HG02852 (cell line): Measurements from ENCODE around the gene PAQR4.
A peak's percentile ranks its signal among the peaks of the same experiment; 100 is the strongest.

ENCODE experiments used
- ATAC-seq: cut with Tn5 transposase; IDR thresholded peaks from one replicate; pipeline ENCODE4 v1.9.1; 2021; ENCODE audit warnings: mild to moderate bottlenecking, moderate library complexity; ENCODE audit not compliant: unreplicated experiment

PAQR4 gene

GRCh38 chr16:2979669-2980226 lies 10.6 kb downstream of the PAQR4 start:
- no peak for ATAC-seq

DNA sequence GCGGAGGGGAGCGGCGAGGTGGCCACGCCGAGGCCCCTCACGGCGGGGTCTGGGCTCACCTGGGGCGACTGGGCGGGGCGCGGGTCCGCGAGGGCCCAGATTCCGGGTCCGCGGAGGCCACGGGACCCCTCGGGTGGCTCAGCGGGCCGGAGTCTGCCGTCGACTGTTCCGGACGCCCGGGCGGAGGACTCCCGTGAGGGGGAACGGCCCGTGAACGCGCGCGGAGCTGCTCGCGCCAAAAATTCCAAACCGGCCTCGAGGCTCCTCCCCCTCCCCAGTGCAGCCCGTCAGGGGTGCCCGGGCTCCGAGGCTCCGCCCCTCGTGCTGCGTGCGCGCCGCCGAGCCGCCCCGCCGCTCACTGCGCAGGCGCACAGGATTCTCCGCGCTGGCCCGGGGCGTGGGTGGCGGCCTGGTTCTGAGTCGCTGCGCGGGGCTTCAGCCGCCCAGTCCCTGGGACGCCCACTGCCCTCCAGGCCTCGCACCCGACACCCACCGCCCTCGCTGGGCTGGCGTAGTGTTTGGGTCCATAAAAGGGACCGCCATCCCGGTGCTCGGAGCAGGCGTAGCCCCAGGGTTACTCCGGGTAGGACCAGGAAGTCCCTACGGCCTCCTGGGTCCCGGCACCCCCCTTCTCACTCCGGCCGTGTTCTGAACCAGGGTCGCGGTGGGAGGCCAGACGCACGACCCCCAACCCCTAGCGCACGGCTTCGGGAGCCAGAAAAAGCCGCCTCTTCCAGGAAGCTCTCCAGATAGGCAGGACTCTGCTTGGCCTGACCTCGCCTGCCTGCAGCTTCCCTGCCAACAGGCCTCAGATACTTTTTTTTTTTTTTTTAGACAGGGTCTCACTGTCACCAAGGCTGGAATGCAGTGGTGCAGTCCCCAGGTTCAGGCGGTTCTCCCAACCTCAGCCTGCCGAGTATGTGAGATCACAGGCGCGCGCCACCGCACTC lies 11.4 kb downstream of the PAQR4 start, which contains the start of gene PKMYT1:
Gene PKMYT1 (minus strand): TSS at position 220 of the 950 bp plus-strand sequence. CDS start 789 bp downstream, outside the sequence.
- ATAC-seq: peak; percentile 66

DNA sequence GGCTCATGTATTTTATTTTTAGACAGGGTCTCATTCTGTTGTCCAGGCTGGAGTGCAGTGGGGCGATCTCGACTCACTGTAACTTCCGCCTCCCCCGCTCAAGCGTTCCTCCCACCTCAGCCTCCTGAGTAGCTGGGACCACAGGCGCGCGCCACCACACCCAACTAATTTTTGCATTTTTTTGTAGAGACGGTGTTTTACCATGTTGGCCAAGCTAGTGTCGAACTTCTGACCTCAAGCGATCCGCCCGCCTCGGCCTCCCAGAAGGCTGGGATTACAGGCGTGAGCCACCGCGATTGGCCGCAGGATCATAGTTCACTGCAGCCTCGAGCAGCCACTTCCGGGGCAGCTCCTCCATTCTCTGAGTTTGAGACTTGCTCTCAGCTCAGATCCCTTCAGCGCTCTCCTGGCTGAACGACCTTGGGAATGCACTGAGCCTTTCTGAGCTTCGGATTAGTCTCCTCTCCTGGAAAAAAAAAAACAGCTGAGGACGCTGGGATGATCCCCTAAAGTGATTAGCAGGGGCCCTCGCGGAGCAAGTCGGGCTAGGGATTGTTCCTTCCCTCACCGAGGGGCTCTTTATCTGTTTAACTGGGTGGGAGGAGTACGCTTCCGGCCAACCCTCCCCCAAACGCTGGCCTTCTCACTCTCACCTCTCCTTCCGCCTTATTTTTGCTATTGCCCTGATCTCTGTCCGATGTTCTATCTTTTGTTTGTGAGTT lies 12.2 kb downstream of the PAQR4 start:
- no peak for ATAC-seq

- ATAC-seq: no peak
Observed at GRCh38 chr16:2981899-2982250, 12.7 kb downstream of the PAQR4 start.

- ATAC-seq: no peak
Observed at GRCh38 chr16:2982402-2982801, 13.3 kb downstream of the PAQR4 start.

- no peak for ATAC-seq
Observed at GRCh38 chr16:2983706-2984136, 14.6 kb downstream of the PAQR4 start.

GRCh38 chr16:2985462-2985861 lies 16.3 kb downstream of the PAQR4 start:
- no peak for ATAC-seq

DNA sequence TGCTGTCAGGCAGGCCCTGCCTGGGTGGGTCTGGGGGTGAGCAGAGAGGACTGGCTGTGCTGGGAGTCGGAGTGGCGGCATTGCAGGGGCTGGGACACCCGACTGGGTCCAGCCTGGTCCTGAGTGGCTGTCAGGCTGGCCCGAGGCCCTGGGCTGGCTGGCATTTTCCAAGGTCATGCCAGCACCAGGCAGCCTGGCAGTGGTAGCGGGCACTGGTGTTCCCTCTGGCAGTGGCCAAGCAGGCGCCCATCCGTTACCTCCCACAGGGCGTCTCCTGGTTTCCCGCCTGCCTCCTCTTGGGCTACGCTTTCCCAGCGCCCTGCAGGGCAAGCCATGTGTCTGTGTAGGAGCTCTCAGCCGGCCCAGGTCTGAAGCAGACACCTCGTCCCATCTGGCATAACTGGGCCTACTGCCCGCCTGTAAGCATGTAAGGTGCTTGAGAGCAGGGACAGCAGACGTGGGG lies 16.8 kb downstream of the PAQR4 start:
- no peak for ATAC-seq

DNA sequence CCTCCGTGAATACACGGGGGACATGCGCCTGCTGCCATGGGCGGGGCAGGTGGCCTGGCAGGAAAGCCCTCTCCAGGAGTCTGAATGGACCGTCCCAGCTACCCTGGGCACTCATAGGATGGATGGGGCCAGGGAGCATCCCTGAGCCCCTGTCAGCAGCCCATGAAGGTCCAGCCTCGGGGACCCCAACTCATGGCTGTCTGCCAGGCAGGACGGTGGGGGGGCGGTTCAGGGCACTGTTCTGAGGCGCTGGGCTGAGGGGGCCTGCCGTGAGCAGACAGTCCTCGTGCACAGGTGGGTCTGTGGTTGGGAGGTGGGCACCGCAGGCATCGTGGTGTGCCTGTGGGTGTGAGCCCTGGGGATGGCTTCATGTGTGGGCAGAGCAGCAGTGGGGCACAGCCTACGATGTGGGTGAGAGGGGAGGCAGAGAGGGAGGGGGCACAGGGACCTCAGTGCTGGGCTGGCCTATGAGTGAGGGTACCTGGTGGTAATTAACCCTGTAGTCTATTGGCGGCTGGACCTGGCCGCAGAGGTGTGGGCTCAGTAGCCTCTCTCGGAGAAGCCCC lies 17.6 kb downstream of the PAQR4 start:
- ATAC-seq: no peak

DNA sequence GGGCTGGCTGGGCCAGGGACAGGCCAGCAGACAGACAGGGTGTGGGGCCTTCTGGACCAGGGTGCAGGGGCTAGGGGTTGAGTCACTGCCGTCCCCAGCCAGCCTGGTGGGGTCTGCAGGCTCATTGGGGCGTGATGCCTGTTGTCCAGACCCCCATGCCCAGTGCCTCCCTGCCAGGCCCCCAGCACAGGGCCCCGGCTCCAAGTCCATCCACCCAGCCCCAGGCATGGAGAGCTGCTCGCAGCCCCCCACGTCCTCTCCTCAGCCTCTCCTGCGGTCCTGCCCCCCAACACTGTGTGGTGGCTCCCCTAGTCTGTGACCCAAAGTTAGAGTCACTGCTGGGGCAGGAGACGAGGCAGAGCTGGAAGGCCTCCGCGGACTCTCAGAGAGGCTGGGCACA lies 18.1 kb downstream of the PAQR4 start:
- ATAC-seq: no peak

GRCh38 chr16:2987833-2988232 lies 18.7 kb downstream of the PAQR4 start:
- no peak for ATAC-seq

GRCh38 chr16:2988590-2989099 lies 19.5 kb downstream of the PAQR4 start:
- ATAC-seq: no peak

DNA sequence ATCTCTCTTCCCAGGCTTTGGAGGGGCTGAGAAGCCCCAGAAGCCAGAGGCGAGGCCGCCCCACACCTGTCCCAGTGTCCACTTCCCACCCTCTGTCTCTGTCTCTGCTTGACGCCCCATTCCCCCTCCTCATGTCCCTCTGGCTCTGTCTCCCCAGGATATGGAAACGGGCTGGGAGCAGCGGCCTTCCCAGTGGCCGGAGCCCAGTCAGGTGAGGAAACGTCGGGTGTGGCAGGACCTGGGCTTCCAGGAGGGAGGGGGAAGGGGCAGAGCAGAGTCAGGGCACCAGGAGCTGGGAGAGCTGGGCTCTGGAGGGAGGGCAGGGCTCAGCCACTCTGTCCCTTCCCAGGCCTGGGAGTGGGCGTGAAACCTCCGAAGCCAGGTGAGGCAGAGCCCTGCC lies 21.7 kb downstream of the PAQR4 start:
- no peak for ATAC-seq

DNA sequence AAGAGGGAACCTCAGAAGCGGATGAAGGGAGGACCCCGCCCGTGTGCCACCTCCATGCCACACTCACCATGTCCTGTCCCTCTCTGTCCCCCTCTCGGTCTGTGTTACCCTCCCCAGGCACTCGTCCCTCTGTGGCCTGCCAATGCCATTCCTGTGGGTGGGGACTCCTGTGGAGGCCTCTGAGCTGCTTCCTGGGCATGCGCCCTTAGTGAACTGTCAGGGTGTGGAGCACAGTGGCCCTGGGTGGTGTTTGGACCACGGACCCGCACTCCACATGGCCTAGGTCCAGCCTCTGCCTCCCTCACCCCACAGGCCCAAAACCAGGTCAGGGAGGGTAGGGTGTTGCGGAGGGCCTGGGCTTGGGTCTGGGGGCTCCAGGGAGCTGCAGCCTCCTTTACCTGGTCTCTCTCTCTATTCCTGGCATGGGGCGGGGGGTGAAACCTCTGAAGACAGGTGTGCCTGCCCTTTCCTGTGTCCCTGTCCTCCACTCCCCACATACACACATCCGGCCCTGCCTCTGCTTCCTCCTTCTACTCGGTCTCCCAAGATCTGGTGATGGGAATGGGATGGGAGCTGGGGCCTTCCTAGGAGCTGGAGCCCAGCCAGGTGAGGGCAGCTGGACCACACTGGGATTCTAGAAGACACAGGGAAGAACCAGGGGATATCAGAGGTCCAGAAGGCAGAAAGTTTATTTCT lies 22.6 kb downstream of the PAQR4 start:
- ATAC-seq: no peak

DNA sequence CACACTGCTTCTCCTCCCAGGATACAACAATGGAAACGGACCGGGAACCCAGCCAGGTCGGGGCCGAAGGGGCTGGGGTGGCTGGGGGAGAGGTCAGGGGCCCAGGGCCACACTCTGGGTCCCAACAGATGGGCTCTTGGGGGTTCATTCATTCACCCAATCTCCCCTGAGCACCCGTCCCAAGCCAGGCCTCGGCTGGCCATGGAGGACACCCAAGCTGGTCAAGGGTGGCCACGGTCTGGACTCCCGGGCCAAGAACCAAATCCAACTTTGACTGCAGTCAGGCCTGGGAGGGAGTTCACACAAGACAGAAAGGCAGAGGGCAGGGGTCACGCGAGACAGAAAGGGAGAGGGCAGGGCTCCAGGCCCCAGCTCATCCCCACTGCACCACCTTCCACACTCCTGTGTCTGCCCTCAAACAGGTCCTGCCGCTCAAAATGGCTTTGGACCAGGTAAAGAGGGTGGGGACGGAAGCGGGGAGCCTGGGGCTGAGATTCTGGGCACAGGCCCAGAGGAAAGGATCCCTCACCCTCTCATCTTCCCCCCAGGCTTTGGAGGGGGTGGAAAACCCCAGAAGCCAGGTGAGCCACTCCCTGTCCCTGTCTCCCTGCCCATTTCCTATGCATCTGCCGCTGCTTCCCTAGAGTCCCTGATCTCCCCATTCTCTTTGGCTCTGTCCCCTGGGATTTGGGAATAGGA lies 23.4 kb downstream of the PAQR4 start:
- no peak for ATAC-seq

- ATAC-seq: no peak
Observed at GRCh38 chr16:2996298-2996697, 27.1 kb downstream of the PAQR4 start.

- ATAC-seq: no peak
Observed at GRCh38 chr16:2999929-3000328, 30.8 kb downstream of the PAQR4 start.

DNA sequence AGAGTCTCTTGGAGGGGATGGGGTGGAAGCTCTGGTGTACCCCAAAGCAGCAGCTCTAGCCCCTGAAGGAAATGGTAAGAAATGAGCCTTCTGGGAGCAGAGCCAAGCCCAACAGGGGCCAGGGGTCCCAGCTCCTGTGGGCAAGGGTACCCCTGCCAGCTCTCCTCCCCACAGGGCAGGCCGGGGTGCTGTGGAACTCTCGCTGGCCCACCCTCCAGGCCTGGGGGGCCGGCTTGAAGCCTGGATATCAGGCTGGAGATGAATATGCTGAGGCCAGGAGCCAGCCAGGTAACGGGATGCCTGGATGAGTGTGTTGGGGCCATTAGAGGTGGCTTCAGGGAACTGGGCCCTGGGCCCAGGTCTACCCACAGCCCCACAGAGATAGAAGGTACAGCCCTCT lies 31.4 kb downstream of the PAQR4 start:
- no peak for ATAC-seq

DNA sequence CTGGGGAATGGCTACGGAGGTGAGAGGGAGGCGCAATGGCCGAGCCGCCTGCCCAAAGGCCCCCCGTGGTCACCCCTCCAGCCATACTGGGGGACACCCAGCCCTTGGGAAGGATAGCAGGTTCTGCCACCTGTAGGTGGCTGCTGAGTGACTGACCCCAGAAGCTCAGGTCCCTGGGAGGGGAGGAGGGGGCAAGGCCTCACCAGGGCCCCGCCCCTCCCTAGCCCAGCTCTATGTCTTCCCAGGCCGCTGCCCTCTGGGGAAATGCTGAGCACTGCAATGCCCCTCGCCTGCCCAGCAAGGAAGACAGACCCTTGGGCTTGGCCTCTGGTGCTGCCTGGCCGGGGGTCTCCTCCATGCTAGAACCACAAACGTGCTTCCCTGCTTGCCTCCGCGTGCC lies 32.2 kb downstream of the PAQR4 start:
- no peak for ATAC-seq
